ENCODE data around the gene PRTN3. TPM values are rescaled to one million over a fixed set of nuclear protein-coding genes. Genes with fewer than 3 reads are reported as not detected.

The PRTN3 gene
- total RNA-seq, 1 donor from 2014 or later: not detected

GRCh38 chr19:812747-813218 is 28.0 kb upstream of the PRTN3 start:
- TF ChIP-seq EZH2phosphoT487 (IDR thresholded peaks at IDR 0.05) (no peak), CTCF (IDR thresholded peaks at IDR 0.05) (no peak), EZH2 (IDR thresholded peaks at IDR 0.05) (no peak)
- H2AFZ ChIP-seq (replicated peaks): no peak overlapping the region
- peaks cover 2% of the 10 kb centered on the region for H3K9me3 Mint-ChIP-seq
- peaks cover 62% of the 10 kb centered on the region for H4K20me1 ChIP-seq (ENCODE audit: low read depth)
- H3K9ac ChIP-seq: no peak overlapping the region
- no peaks in the 10 kb centered on the region for H3K27me3 ChIP-seq
- H3K36me3 Mint-ChIP-seq: peaks cover 32% of the 10 kb centered on the region
- H3K4me1 Mint-ChIP-seq: peaks cover 4% of the 10 kb centered on the region
- no peak overlapping the region for H3K27ac Mint-ChIP-seq
- H3K27ac ChIP-seq: no peak overlapping the region
- peaks cover 36% of the 10 kb centered on the region for H3K79me2 ChIP-seq (ENCODE audit: low read depth)
- no peak overlapping the region for H3K4me2 ChIP-seq
- no peak overlapping the region for H3K4me3 Mint-ChIP-seq
- H3K36me3 ChIP-seq: peaks cover 3% of the 10 kb centered on the region
- H3K4me1 ChIP-seq: no peaks in the 10 kb centered on the region
- H3K27me3 Mint-ChIP-seq (ENCODE audit: insufficient read depth, low read depth): peaks cover 17% of the 10 kb centered on the region
- no peaks in the 10 kb centered on the region for H3K9me3 ChIP-seq (ENCODE audit: low read depth)
- no peak for DNase-seq (ENCODE audit: low spot score)
- no peak overlapping the region for H3K4me3 ChIP-seq
- peaks cover 45% of the 10 kb centered on the region for H3F3A ChIP-seq (ENCODE audit: low read depth)

GRCh38 chr19:813219-814151 is 27.3 kb upstream of the PRTN3 start:
- no peak for DNase-seq (ENCODE audit: low spot score)
- Histone ChIP-seq H3K36me3 (peaks cover 3% of the 10 kb centered on the region), H3F3A (ENCODE audit: low read depth) (peaks cover 40% of the 10 kb centered on the region), H3K27me3 (no peaks in the 10 kb centered on the region), H3K9ac (no peak overlapping the region), H3K4me3 (no peak overlapping the region), H3K4me2 (no peak overlapping the region), H3K4me1 (no peaks in the 10 kb centered on the region), H3K9me3 (ENCODE audit: low read depth) (no peaks in the 10 kb centered on the region), H2AFZ (replicated peaks) (no peak overlapping the region), H4K20me1 (ENCODE audit: low read depth) (peaks cover 57% of the 10 kb centered on the region), H3K27ac (no peak overlapping the region), H3K79me2 (ENCODE audit: low read depth) (peaks cover 33% of the 10 kb centered on the region)
- no peak overlapping the region for H3K4me3 Mint-ChIP-seq
- H3K36me3 Mint-ChIP-seq: peaks cover 30% of the 10 kb centered on the region
- no peak for TF ChIP-seq EZH2 (IDR thresholded peaks at IDR 0.05)
- no peak for TF ChIP-seq EZH2phosphoT487 (IDR thresholded peaks at IDR 0.05)
- peaks cover 2% of the 10 kb centered on the region for H3K9me3 Mint-ChIP-seq
- H3K27me3 Mint-ChIP-seq (ENCODE audit: insufficient read depth, low read depth): peaks cover 18% of the 10 kb centered on the region
- H3K4me1 Mint-ChIP-seq: peaks cover 4% of the 10 kb centered on the region
- no peak overlapping the region for H3K27ac Mint-ChIP-seq

- peaks cover 4% of the 10 kb centered on the region for H3K4me1 Mint-ChIP-seq
Observed at GRCh38 chr19:814152-815078, 26.4 kb upstream of the PRTN3 start.

More at GRCh38 chr19:814152-815078, 26.4 kb upstream of the PRTN3 start:
- Histone ChIP-seq H3K4me1 (no peaks in the 10 kb centered on the region), H3K79me2 (ENCODE audit: low read depth) (peaks cover 33% of the 10 kb centered on the region), H3K27me3 (no peaks in the 10 kb centered on the region), H3K4me2 (no peak overlapping the region), H2AFZ (replicated peaks) (no peak overlapping the region), H3F3A (ENCODE audit: low read depth) (peaks cover 32% of the 10 kb centered on the region), H3K9me3 (ENCODE audit: low read depth) (no peaks in the 10 kb centered on the region), H3K4me3 (no peak overlapping the region), H3K9ac (no peak overlapping the region), H3K27ac (no peak overlapping the region), H3K36me3 (peaks cover 3% of the 10 kb centered on the region), H4K20me1 (ENCODE audit: low read depth) (peaks cover 50% of the 10 kb centered on the region)
- no peak for DNase-seq (ENCODE audit: low spot score)
- TF ChIP-seq CTCF (IDR thresholded peaks at IDR 0.05) (no peak), EZH2 (IDR thresholded peaks at IDR 0.05) (no peak), EZH2phosphoT487 (IDR thresholded peaks at IDR 0.05) (no peak)
- Mint-ChIP-seq H3K36me3 (peaks cover 30% of the 10 kb centered on the region), H3K4me3 (no peak overlapping the region), H3K27ac (peak overlapping the region; percentile 63), H3K9me3 (peaks cover 2% of the 10 kb centered on the region), H3K27me3 (ENCODE audit: insufficient read depth, low read depth) (peaks cover 17% of the 10 kb centered on the region)

Data from neural progenitor cell (in vitro differentiated cells).